Inflammatory macrophage treated with lipopolysaccharide for 1 hour (primary cell): ENCODE results near the gene NCKAP5.
"Not testable (repeated sequence)": the region's sequence is repeated elsewhere in the genome, so short reads cannot be mapped to it uniquely, and the experiment has no call there.

Experiments used
- DNase-seq, 2 donors: peaks; one replicate each; pipeline ENCODE4 v3.0.0-alpha.2; 2020 to 2022

The NCKAP5 gene

GRCh38 chr2:133249362-133249761 is 318.9 kb downstream of the NCKAP5 start:
- no peak for DNase-seq

GRCh38 chr2:133248264-133248663 is 320.0 kb downstream of the NCKAP5 start:
- no peak for DNase-seq

- DNase-seq, result peak; percentile 28 to 32
Measured at GRCh38 chr2:133247631-133248030, 320.6 kb downstream of the NCKAP5 start.

GRCh38 chr2:133241224-133241571 is 327.1 kb downstream of the NCKAP5 start:
- DNase-seq, result no peak

GRCh38 chr2:133240491-133241223 is 327.6 kb downstream of the NCKAP5 start:
- DNase-seq, result no peak

- no peak for DNase-seq
Measured at GRCh38 chr2:133235968-133236367, 332.3 kb downstream of the NCKAP5 start.

- DNase-seq, result no peak
Measured at GRCh38 chr2:133232556-133232955, 335.7 kb downstream of the NCKAP5 start.

GRCh38 chr2:133231264-133231663 is 337.0 kb downstream of the NCKAP5 start:
- no peak for DNase-seq

- no peak for DNase-seq
Measured at GRCh38 chr2:133229974-133230373, 338.3 kb downstream of the NCKAP5 start.

GRCh38 chr2:133223226-133223625 is 345.0 kb downstream of the NCKAP5 start:
- no peak for DNase-seq

GRCh38 chr2:133221398-133221797 is 346.9 kb downstream of the NCKAP5 start:
- no peak for DNase-seq

GRCh38 chr2:133218204-133218603 is 350.1 kb downstream of the NCKAP5 start:
- DNase-seq, result no peak

GRCh38 chr2:133215477-133215876 is 352.8 kb downstream of the NCKAP5 start:
- DNase-seq, result no peak

- DNase-seq, result no peak
Measured at GRCh38 chr2:133213651-133214050, 354.6 kb downstream of the NCKAP5 start.

- DNase-seq, result no peak
Measured at GRCh38 chr2:133209325-133209724, 358.9 kb downstream of the NCKAP5 start.

GRCh38 chr2:133206666-133207065 is 361.6 kb downstream of the NCKAP5 start:
- DNase-seq, result not testable (repeated sequence)

GRCh38 chr2:133204421-133204820 is 363.8 kb downstream of the NCKAP5 start:
- no peak for DNase-seq

- DNase-seq, result no peak
Measured at GRCh38 chr2:133200684-133201421, 367.4 kb downstream of the NCKAP5 start.

GRCh38 chr2:133198678-133199077 is 369.6 kb downstream of the NCKAP5 start:
- DNase-seq, result no peak

GRCh38 chr2:133197156-133197555 is 371.1 kb downstream of the NCKAP5 start:
- no peak for DNase-seq

GRCh38 chr2:133194777-133195335 is 373.4 kb downstream of the NCKAP5 start:
- no peak for DNase-seq

GRCh38 chr2:133194362-133194655 is 374.0 kb downstream of the NCKAP5 start:
- DNase-seq, result no peak

GRCh38 chr2:133193544-133194361 is 374.5 kb downstream of the NCKAP5 start:
- DNase-seq, result no peak

GRCh38 chr2:133192028-133192427 is 376.2 kb downstream of the NCKAP5 start:
- no peak for DNase-seq
